Tibial artery (tissue), 4 donors: ENCODE measurements around the gene SARNP.

Source experiments
- DNase-seq, 2 donors: peaks; one replicate each; pipeline ENCODE4 v3.0.0-alpha.2; 2019
- H3K27ac ChIP-seq, 2 donors: fragments of 200-600 bp; sonication (generic) in 1 of 2; 1 replicate in 1 of 2; 2 replicates in 1 of 2; pipeline ENCODE4 v1.5.1; 2018 to 2019; ENCODE audit warnings: mild to moderate bottlenecking in 1 of 2
- H3K27me3 ChIP-seq, 2 donors: fragments of 200-600 bp; sonication (generic) in 1 of 2; one replicate each; pipeline versions ENCODE4 v1.5.1 to v1.6.0; 2016 to 2019
- H3K36me3 ChIP-seq, 3 donors: fragments of 200-600 bp; sonication (generic) in 2 of 3; one replicate each; pipeline ENCODE4 v1.5.1; 2016 to 2019; ENCODE audit warnings: mild to moderate bottlenecking in 2 of 3
- H3K4me1 ChIP-seq, 4 donors: fragments of 200-600 bp; sonication (generic) in 2 of 4; 1 replicate in 3 of 4; 2 replicates in 1 of 4; pipeline ENCODE4 v1.5.1; 2016 to 2019
- H3K4me3 ChIP-seq, 2 donors: fragments of 200-600 bp; sonication (generic) in 1 of 2; 1 replicate in 1 of 2; 2 replicates in 1 of 2; pipeline ENCODE4 v1.5.1; 2018 to 2019; ENCODE audit warnings: mild to moderate bottlenecking in 2 of 2
- H3K9me3 ChIP-seq, 3 donors: fragments of 200-600 bp; sonication (generic) in 1 of 3; one replicate each; pipeline ENCODE4 v1.5.1; 2016 to 2019
- intact Hi-C: fragments of 100-400 bp; cut with DNase I; formaldehyde crosslinking; loops from one replicate; pipeline ENCODE4 v1.15.0; 2023; ENCODE audit warnings: low total_unique reads
- TF ChIP-seq, protein P1 (sequence below), 2 experiments: fragments of 200-600 bp in 1 of 2; fragments of 450-650 bp in 1 of 2; IDR thresholded peaks; one replicate each; pipeline ENCODE4 v1.5.1; 2017 to 2019; ENCODE audit warnings: antibody characterized with exemption in 2 of 2, mild to moderate bottlenecking in 1 of 2, moderate library complexity in 1 of 2

The SARNP gene

DNA sequence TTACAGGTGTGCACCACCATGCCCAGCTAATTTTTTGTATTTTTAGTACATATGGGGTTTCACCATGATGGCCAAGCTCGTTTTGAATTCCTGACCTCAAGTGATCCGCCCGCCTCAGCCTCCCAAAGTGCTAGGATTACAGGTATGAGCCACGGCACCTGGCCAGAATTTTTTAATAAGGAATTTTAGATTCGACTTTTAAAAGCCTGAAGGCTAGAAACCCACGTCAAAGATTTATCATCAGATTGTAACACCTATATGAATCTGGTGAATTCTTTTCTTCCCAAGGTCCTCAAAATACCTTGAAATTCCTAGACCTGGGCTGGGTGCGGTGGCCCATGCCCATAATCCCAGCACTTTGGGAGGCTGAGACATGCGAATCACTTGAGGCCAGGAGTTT is 43.9 kb upstream of the SARNP start:
- intact Hi-C loops = no loop called here
- Histone ChIP-seq H3K4me3 (no peak overlapping the region), H3K27me3 (no peaks in the 10 kb centered on the region), H3K36me3 (peaks cover 0 to 4% (median 0%) of the 10 kb centered on the region in 3 donors), H3K4me1 (no peaks in the 10 kb centered on the region), H3K9me3 (peaks cover 0 to 15% (median 3%) of the 10 kb centered on the region in 3 donors), H3K27ac (no peak overlapping the region)
- TF ChIP-seq, protein P1, sequence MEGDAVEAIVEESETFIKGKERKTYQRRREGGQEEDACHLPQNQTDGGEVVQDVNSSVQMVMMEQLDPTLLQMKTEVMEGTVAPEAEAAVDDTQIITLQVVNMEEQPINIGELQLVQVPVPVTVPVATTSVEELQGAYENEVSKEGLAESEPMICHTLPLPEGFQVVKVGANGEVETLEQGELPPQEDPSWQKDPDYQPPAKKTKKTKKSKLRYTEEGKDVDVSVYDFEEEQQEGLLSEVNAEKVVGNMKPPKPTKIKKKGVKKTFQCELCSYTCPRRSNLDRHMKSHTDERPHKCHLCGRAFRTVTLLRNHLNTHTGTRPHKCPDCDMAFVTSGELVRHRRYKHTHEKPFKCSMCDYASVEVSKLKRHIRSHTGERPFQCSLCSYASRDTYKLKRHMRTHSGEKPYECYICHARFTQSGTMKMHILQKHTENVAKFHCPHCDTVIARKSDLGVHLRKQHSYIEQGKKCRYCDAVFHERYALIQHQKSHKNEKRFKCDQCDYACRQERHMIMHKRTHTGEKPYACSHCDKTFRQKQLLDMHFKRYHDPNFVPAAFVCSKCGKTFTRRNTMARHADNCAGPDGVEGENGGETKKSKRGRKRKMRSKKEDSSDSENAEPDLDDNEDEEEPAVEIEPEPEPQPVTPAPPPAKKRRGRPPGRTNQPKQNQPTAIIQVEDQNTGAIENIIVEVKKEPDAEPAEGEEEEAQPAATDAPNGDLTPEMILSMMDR (IDR thresholded peaks at IDR 0.05) = no peak
- no peak for DNase-seq

DNA sequence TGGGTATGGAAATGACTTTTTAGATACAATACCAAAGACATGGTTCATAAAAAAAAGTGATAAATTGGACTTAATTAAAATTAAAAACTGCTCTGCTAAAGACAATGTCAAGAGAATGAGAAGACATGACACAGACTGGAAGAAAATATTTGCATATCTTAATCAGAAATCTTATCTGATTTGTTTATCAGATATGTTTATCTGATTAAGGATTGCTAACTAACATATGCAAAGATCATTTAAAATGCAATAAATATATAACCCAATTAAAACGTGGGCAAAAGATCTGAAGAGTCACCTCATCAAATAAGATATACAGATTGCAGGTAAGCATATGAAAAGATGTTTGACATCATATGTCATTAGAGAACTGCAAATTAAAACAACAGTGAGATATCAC is 35.2 kb upstream of the SARNP start:
- Histone ChIP-seq H3K4me1 (peaks cover 0 to 21% (median 3%) of the 10 kb centered on the region in 4 donors), H3K27me3 (no peaks in the 10 kb centered on the region), H3K27ac (no peak overlapping the region), H3K36me3 (no peaks in the 10 kb centered on the region), H3K4me3 (no peak overlapping the region), H3K9me3 (no peaks in the 10 kb centered on the region)
- TF ChIP-seq, protein P1 (IDR thresholded peaks at IDR 0.05) = no peak
- DNase-seq = no peak
- intact Hi-C loops = no loop called here

DNA sequence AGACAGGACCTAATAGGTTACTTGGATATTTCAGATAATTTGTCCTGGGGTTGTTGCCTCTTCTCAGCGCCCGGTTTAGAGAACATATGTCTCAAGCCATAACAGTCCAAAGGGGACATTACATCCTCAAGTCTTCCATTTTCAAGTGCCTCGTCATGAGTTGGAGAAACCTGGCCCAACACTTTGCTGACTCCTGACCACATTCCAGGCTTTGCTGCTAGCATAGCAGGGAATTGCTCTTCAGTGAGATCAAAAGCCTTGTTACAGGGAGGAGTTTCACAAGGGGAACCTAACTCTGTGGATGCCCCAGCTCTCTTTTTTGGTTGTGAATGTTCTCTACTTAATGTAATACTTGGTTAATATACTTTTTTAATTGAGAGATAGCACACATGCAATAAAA is 33.4 kb upstream of the SARNP start:
- peak in 1 of 2 donors; percentile 5 for DNase-seq
- TF ChIP-seq, protein P1 (IDR thresholded peaks at IDR 0.05) = no peak
- no peaks in the 10 kb centered on the region for H3K27me3 ChIP-seq
- no peaks in the 10 kb centered on the region for H3K9me3 ChIP-seq
- H3K27ac ChIP-seq = no peak overlapping the region
- peaks cover 0 to 34% (median 5%) of the 10 kb centered on the region in 4 donors for H3K4me1 ChIP-seq
- H3K4me3 ChIP-seq = no peak overlapping the region
- no peaks in the 10 kb centered on the region for H3K36me3 ChIP-seq
- intact Hi-C loops = no loop called here

DNA sequence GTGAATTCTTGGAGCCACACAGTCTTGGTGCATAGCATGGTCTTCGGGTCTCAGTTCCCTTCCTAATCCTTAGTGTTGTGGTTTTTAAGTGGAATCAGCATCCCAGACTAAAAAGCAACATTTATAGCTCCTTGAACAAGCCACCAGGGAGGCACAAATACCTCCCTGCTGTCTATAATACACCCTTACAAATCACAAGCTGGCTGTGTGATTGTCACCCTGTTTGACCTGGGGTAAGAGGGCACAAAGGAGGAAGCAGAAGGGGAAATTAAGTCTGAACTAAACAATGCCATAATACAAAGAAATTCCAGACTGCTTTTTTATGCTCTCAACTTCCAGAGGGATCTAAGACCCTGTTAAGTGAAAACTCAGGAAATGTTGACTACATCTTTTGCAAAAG is 32.9 kb upstream of the SARNP start:
- Histone ChIP-seq H3K36me3 (no peaks in the 10 kb centered on the region), H3K4me1 (peaks cover 0 to 34% (median 5%) of the 10 kb centered on the region in 4 donors), H3K27me3 (no peaks in the 10 kb centered on the region), H3K9me3 (no peaks in the 10 kb centered on the region), H3K4me3 (no peak overlapping the region), H3K27ac (peak overlapping the region in 1 of 2 donors; percentile 89)
- TF ChIP-seq, protein P1 (IDR thresholded peaks at IDR 0.05) = no peak
- intact Hi-C loops = no loop called here
- no peak for DNase-seq

DNA sequence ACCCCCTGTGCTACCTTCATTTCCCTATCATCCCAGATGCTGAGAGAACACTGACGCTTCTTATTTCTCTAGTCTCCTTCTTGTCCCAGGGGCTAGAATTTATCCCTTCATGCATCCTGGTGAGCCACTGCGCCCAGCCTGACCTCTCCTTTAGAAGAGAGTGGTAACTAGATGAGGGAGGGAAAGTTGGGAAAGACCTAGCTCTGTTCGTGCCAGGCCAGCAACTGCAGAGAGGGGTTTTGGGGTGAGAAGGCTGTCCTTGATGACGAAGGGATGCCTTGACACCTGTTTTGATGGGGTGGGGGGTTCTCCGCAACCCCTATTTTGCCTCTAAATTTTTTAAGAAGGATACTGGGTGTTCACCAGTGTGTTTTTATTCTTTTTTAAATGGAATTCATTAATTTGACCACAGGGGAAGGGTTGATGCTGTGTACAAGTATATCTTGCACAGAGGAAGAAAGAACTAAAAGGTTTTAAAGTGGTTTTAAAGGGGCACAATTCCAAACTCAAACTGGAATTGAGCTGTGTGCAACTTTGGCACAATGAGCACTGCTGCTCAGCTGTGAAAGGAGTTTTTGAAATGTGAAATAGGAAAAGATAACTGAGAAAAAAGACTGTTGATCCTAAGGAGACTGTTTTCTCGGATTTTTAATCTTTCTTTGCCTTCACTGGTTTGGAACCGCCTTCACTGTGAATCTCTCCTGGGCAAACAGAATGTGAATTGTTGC is 32.3 kb upstream of the SARNP start:
- intact Hi-C loops = no loop called here
- no peak overlapping the region for H3K4me3 ChIP-seq
- H3K4me1 ChIP-seq = peaks cover 0 to 34% (median 5%) of the 10 kb centered on the region in 4 donors
- TF ChIP-seq, protein P1 (IDR thresholded peaks at IDR 0.05) = no peak
- peak in 1 of 2 donors; percentile 45 for DNase-seq
- H3K36me3 ChIP-seq = no peaks in the 10 kb centered on the region
- H3K9me3 ChIP-seq = no peaks in the 10 kb centered on the region
- peak overlapping the region; percentile 84 to 89 for H3K27ac ChIP-seq
- no peaks in the 10 kb centered on the region for H3K27me3 ChIP-seq
